H1 (cell line): ENCODE data around the gene PIK3R5. TPM values are rescaled to one million over a fixed set of nuclear protein-coding genes. Genes with fewer than 3 reads are reported as not detected.

ENCODE experiments used
- CTCF ChIA-PET: fragments of 300-600 bp; sonication (Branson Sonifier 250); formaldehyde crosslinking; loops from one replicate; lab custom pipeline; 2021; ENCODE audit not compliant: partially characterized antibody; lab: Charles Lee
- POLR2A ChIA-PET: fragments of 300-600 bp; sonication (Branson Sonifier 250); formaldehyde crosslinking; loops from one replicate; lab custom pipeline; 2021; ENCODE audit warnings: inconsistent platforms; ENCODE audit not compliant: partially characterized antibody; lab: Charles Lee
- DNase-seq, 2 experiments: peaks; one replicate each; pipeline versions ENCODE4 v3.0.0 to v3.0.0-alpha.2; 2010 to 2022; ENCODE audit warnings: low spot score in 2 of 2, low read depth in 1 of 2, mixed read lengths in 1 of 2
- FAIRE-seq: peaks from 2 replicates; lab custom pipeline; 2011; peaks lifted over from hg19 to GRCh38; lab: Jason Lieb, UNC
- H2AFZ ChIP-seq: 2 replicates; pipeline ENCODE4 v1.8.1; 2012; ENCODE audit warnings: low read length, inconsistent platforms
- H2AK5ac ChIP-seq: 2 replicates; pipeline ENCODE4 v1.6.1; 2013; ENCODE audit warnings: low read depth, low read length
- H2BK120ac ChIP-seq: replicated peaks from 2 replicates; pipeline ENCODE3; 2013; ENCODE audit warnings: low read depth, low read length, inconsistent platforms
- H2BK12ac ChIP-seq: 2 replicates; pipeline ENCODE4 v1.6.1; 2013; ENCODE audit warnings: low read depth, low read length
- H2BK15ac ChIP-seq: 2 replicates; pipeline ENCODE4 v1.6.1; 2013; ENCODE audit warnings: low read length
- H2BK20ac ChIP-seq: 2 replicates; pipeline ENCODE4 v1.6.1; 2013; ENCODE audit warnings: low read length
- H2BK5ac ChIP-seq: 2 replicates; pipeline ENCODE4 v1.6.1; 2013; ENCODE audit warnings: low read depth, low read length
- H3K14ac ChIP-seq: 2 replicates; pipeline ENCODE4 v1.6.1; 2013; ENCODE audit warnings: inconsistent platforms; ENCODE audit not compliant: insufficient read length
- H3K18ac ChIP-seq: 2 replicates; pipeline ENCODE4 v1.6.1; 2013; ENCODE audit warnings: low read length; ENCODE audit errors: extremely low read depth
- H3K23ac ChIP-seq: 2 replicates; pipeline ENCODE4 v1.6.1; 2013; ENCODE audit warnings: inconsistent platforms; ENCODE audit not compliant: insufficient read length
- H3K23me2 ChIP-seq: 2 replicates; pipeline ENCODE4 v1.6.1; 2013; ENCODE audit warnings: low read depth, low read length
- H3K27ac ChIP-seq: 2 replicates; pipeline ENCODE4 v1.6.1; 2011; ENCODE audit warnings: low read depth, low read length, inconsistent platforms
- H3K27me3 ChIP-seq, 4 experiments: replicated peaks in 1 of 4; 1 replicate in 1 of 4; 2 replicates in 3 of 4; pipeline versions ENCODE4 v1.6.1 to v1.8.1; 2011 to 2013; ENCODE audit warnings: low read length in 3 of 4, mild to moderate bottlenecking in 3 of 4, inconsistent platforms in 2 of 4, mixed read lengths in 2 of 4, moderate library complexity in 1 of 4; ENCODE audit not compliant: control insufficient read depth in 3 of 4, insufficient read depth in 3 of 4; ENCODE audit errors: extremely low read depth in 1 of 4
- H3K36me3 ChIP-seq, 4 experiments: 2 replicates each; pipeline versions ENCODE4 v1.6.1 to v1.8.1; 2011 to 2013; ENCODE audit warnings: mild to moderate bottlenecking in 4 of 4, low read length in 3 of 4, moderate library complexity in 2 of 4, control low read depth in 1 of 4, inconsistent platforms in 1 of 4; ENCODE audit not compliant: insufficient read depth in 4 of 4, control insufficient read depth in 2 of 4
- H3K4ac ChIP-seq: replicated peaks from 2 replicates; pipeline ENCODE3; 2013; ENCODE audit warnings: low read length, low read depth, mixed read lengths, inconsistent platforms; ENCODE audit not compliant: insufficient read length
- H3K4me1 ChIP-seq, 4 experiments: replicated peaks in 1 of 4; 1 replicate in 1 of 4; 2 replicates in 3 of 4; pipeline versions ENCODE4 v1.6.1 to v1.8.1; 2011 to 2013; ENCODE audit warnings: low read length in 3 of 4, inconsistent platforms in 2 of 4, mixed read lengths in 1 of 4; ENCODE audit not compliant: insufficient read depth in 4 of 4, control insufficient read depth in 3 of 4
- H3K4me2 ChIP-seq, 2 experiments: 2 replicates each; pipeline versions ENCODE4 v1.6.1 to v1.8.1; 2011 to 2013; ENCODE audit warnings: low read depth in 2 of 2, low read length in 2 of 2, control low read depth in 1 of 2, inconsistent platforms in 1 of 2, mild to moderate bottlenecking in 1 of 2; ENCODE audit not compliant: insufficient read depth in 1 of 2
- H3K4me3 ChIP-seq, 4 experiments: fragments of 200-600, 300-600 bp in 1 of 4; sonication (generic), shearing (Covaris generic), sonication (Bioruptor Twin) in 1 of 4; 2 replicates each; pipeline versions ENCODE4 v1.5.1 to v1.8.1; 2011 to 2016; ENCODE audit warnings: low read length in 4 of 4, low read depth in 3 of 4, control low read depth in 2 of 4, inconsistent platforms in 2 of 4, mild to moderate bottlenecking in 2 of 4, mixed read lengths in 1 of 4, moderate library complexity in 1 of 4; ENCODE audit not compliant: insufficient read depth in 2 of 4; ENCODE audit errors: extremely low read depth in 1 of 4
- H3K56ac ChIP-seq: replicated peaks from 2 replicates; pipeline ENCODE3; 2013; ENCODE audit warnings: low read depth, mild to moderate bottlenecking, mixed read lengths, low read length, inconsistent platforms; ENCODE audit not compliant: insufficient read length
- H3K79me1 ChIP-seq: 2 replicates; pipeline ENCODE4 v1.6.1; 2013; ENCODE audit warnings: low read depth, low read length, control low read depth
- H3K79me2 ChIP-seq, 2 experiments: 2 replicates each; pipeline versions ENCODE4 v1.6.1 to v1.8.1; 2012 to 2013; ENCODE audit warnings: low read length in 2 of 2, mild to moderate bottlenecking in 2 of 2, inconsistent platforms in 1 of 2; ENCODE audit not compliant: insufficient read depth in 2 of 2, control insufficient read depth in 1 of 2
- H3K9ac ChIP-seq, 4 experiments: replicated peaks in 1 of 4; 1 replicate in 1 of 4; 2 replicates in 3 of 4; pipeline versions ENCODE4 v1.6.1 to v1.8.1; 2011 to 2013; ENCODE audit warnings: low read depth in 3 of 4, low read length in 3 of 4, control low read depth in 2 of 4, mild to moderate bottlenecking in 2 of 4, moderate library complexity in 2 of 4, inconsistent platforms in 1 of 4; ENCODE audit errors: extremely low read depth in 1 of 4
- H3K9me3 ChIP-seq, 2 experiments: 2 replicates each; pipeline versions ENCODE4 v1.6.1 to v1.8.1; 2012 to 2013; ENCODE audit warnings: mild to moderate bottlenecking in 2 of 2, moderate library complexity in 2 of 2, control low read depth in 1 of 2, inconsistent platforms in 1 of 2, low read depth in 1 of 2, low read length in 1 of 2, mixed read lengths in 1 of 2; ENCODE audit not compliant: insufficient read depth in 2 of 2
- H4K20me1 ChIP-seq, 2 experiments: replicated peaks in 1 of 2; 2 replicates each; pipeline versions ENCODE3 to v1.8.1; 2011 to 2013; ENCODE audit warnings: inconsistent platforms in 2 of 2, low read length in 2 of 2, mild to moderate bottlenecking in 1 of 2; ENCODE audit not compliant: insufficient read depth in 2 of 2, control insufficient read depth in 1 of 2
- H4K5ac ChIP-seq: 2 replicates; pipeline ENCODE4 v1.6.1; 2013; ENCODE audit warnings: low read length, low read depth, mixed read lengths, inconsistent platforms; ENCODE audit not compliant: insufficient read length
- H4K8ac ChIP-seq: 2 replicates; pipeline ENCODE4 v1.8.0; 2013; ENCODE audit warnings: mild to moderate bottlenecking, moderate library complexity, low read length, inconsistent platforms; ENCODE audit not compliant: insufficient read depth; ENCODE audit errors: extremely low read depth
- H4K91ac ChIP-seq: replicated peaks from 2 replicates; pipeline ENCODE3; 2013; ENCODE audit warnings: low read length, mixed read lengths, inconsistent platforms; ENCODE audit not compliant: insufficient read length
- GTF2F1 ChIP-seq: IDR thresholded peaks from 2 replicates; pipeline ENCODE4 v1.6.1; 2012; ENCODE audit warnings: low read depth, low read length, improper control_type of control experiment, borderline replicate concordance
- JUN ChIP-seq: IDR thresholded peaks from 2 replicates; pipeline ENCODE4 v1.6.1; 2011; ENCODE audit warnings: low read depth, mild to moderate bottlenecking, improper control_type of control experiment, low read length
- SAP30 ChIP-seq: fragments of 300-600 bp; sonication (generic); IDR thresholded peaks from 2 replicates; pipeline ENCODE4 v1.7.1; 2012; ENCODE audit warnings: low read length, moderate library complexity, mild to moderate bottlenecking, inconsistent platforms; ENCODE audit not compliant: insufficient read depth, insufficient replicate concordance
- SIX5 ChIP-seq: IDR thresholded peaks from 2 replicates; pipeline ENCODE4 v1.6.1; 2011; ENCODE audit warnings: mild to moderate bottlenecking, low read depth, low read length
- SP1 ChIP-seq: IDR thresholded peaks from 2 replicates; pipeline ENCODE4 v1.6.1; 2011; ENCODE audit warnings: low read depth, low read length
- TEAD4 ChIP-seq: IDR thresholded peaks from 2 replicates; pipeline ENCODE4 v1.6.1; 2012; ENCODE audit warnings: low read depth, low read length, inconsistent platforms, mixed read lengths
- ZNF274 ChIP-seq: IDR thresholded peaks from 2 replicates; pipeline ENCODE4 v1.7.0; 2012; ENCODE audit warnings: low read length, borderline replicate concordance; ENCODE audit errors: extremely low read depth
- WGBS, 2 experiments: shearing (Covaris generic) in 1 of 2; methylation state at CpG; one replicate each; pipeline versions ENCODE4 v1.1.6 to v1.1.7; 2013 to 2015; ENCODE audit warnings: low lambda C conversion rate in 2 of 2, mixed read lengths in 2 of 2, inconsistent platforms in 1 of 2, low coverage in 1 of 2, missing lambda C conversion rate in 1 of 2; ENCODE audit not compliant: insufficient replicate concordance in 2 of 2, insufficient coverage in 1 of 2, insufficient read length in 1 of 2; ENCODE audit errors: extremely low coverage in 1 of 2, missing lambda C conversion rate in 1 of 2; 5-methylcytosine and 5-hydroxymethylcytosine counted together
- polyA plus RNA-seq, 7 experiments: library from polyadenylated mRNA; depleted of rRNA in 3 of 7; stranded (reverse) in 5 of 7; unstranded in 2 of 7; fragments of >200 nt in 5 of 7; fragments of 200-250 nt in 2 of 7; gene quantifications; 1 replicate in 5 of 7; 2 replicates in 1 of 7; 4 replicates in 1 of 7; pipeline versions ENCODE4 v1.2.1 to v1.2.3, GENCODE V29; 2011 to 2013; ENCODE audit warnings: missing spikeins in 2 of 7, mixed read lengths in 2 of 7
- total RNA-seq: library from RNA; stranded (reverse); fragmentation: NEBNext Ultra II Directional; extraction: Animal tissue kit (Norgen Biotek cat#: 25700); gene quantifications from 2 replicates; pipeline ENCODE4 v1.2.1, GENCODE V29; 2021
- TF ChIP-seq, protein P1 (sequence below): IDR thresholded peaks from 2 replicates; pipeline ENCODE4 v1.6.1; 2011; ENCODE audit warnings: low read depth, mild to moderate bottlenecking, low read length; ENCODE audit not compliant: insufficient read depth

Gene PIK3R5
- total and polyA plus RNA-seq, 2 of the 8 experiments (the other 6 are each of a cell fraction or from before 2014, with no cell fraction given): 2.7 to 4.3 TPM

GRCh38 chr17:8856869-8857575 lies 108.5 kb downstream of the PIK3R5 start:
- Histone ChIP-seq H3K9ac (no peak overlapping the region), H2AFZ (no peak overlapping the region), H3K4me3 (no peak overlapping the region), H2BK5ac (no peak overlapping the region), H3K18ac (no peak overlapping the region), H2AK5ac (no peak overlapping the region), H3K23me2 (no peaks in the 10 kb centered on the region), H3K56ac (no peak overlapping the region), H3K79me2 (no peaks in the 10 kb centered on the region), H3K4ac (no peak overlapping the region), H4K5ac (no peak overlapping the region), H2BK20ac (no peak overlapping the region), H3K27me3 (no peaks in the 10 kb centered on the region), H3K36me3 (no peaks in the 10 kb centered on the region), H3K4me1 (peaks cover 0 to 6% (median 1%) of the 10 kb centered on the region in 4 experiments; a peak in 4 of 7 replicates), H3K23ac (no peak overlapping the region), H3K79me1 (no peaks in the 10 kb centered on the region), H4K8ac (no peak overlapping the region), H3K9me3 (no peaks in the 10 kb centered on the region), H4K91ac (no peak overlapping the region), H2BK120ac (no peak overlapping the region), H2BK12ac (no peak overlapping the region; the same call in 1 of the 2 replicates)
- CTCF ChIA-PET: interaction anchor here (1.4 kb wide), 2 partner anchors 8 to 14 kb away, joined by 4 to 6 read pairs; no protein-coding TSS in a partner anchor
- no peak for DNase-seq
- WGBS, 2 experiments: 86% methylated on average over 14 of the region's 14 CpGs; no CpG with 5 or more reads in 1 of the 2 experiments
- no peak for FAIRE-seq
- TF ChIP-seq SAP30 (no peak), ZNF274 (no peak), GTF2F1 (no peak), JUN (no peak), SIX5 (no peak), TEAD4 (no peak), SP1 (no peak)
- TF ChIP-seq, protein P1, sequence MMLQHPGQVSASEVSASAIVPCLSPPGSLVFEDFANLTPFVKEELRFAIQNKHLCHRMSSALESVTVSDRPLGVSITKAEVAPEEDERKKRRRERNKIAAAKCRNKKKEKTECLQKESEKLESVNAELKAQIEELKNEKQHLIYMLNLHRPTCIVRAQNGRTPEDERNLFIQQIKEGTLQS: no peak
- TF ChIP-seq, all 59 proteins: peak for 0
- H3K4me2 ChIP-seq: no peak overlapping the region
- no peak overlapping the region for H3K14ac ChIP-seq
- POLR2A ChIA-PET: no interaction called here
- H3K27ac ChIP-seq: no peak overlapping the region
- no peak overlapping the region for H2BK15ac ChIP-seq
- no peaks in the 10 kb centered on the region for H4K20me1 ChIP-seq
